Endothelial cell (in vitro differentiated cells): ENCODE data around the gene COL11A2. TPM values are rescaled to one million over a fixed set of nuclear protein-coding genes. Genes with fewer than 3 reads are reported as not detected.

Experiments
- DNase-seq: peaks from one replicate; pipeline ENCODE4 v3.0.0; 2021; ENCODE audit warnings: low spot score
- H3K27ac Mint-ChIP-seq: one replicate; pipeline ENCODE4 v1.8.0; 2021; ENCODE audit warnings: mixed read lengths, inconsistent platforms; ENCODE audit not compliant: unreplicated experiment
- H3K27me3 Mint-ChIP-seq: one replicate; pipeline ENCODE4 v1.8.0; 2021; ENCODE audit warnings: mild to moderate bottlenecking, moderate library complexity, mixed read lengths, inconsistent platforms; ENCODE audit not compliant: unreplicated experiment
- H3K36me3 Mint-ChIP-seq: one replicate; pipeline ENCODE4 v1.8.0; 2021; ENCODE audit warnings: mild to moderate bottlenecking, low read depth, mixed read lengths, inconsistent platforms; ENCODE audit not compliant: unreplicated experiment
- H3K4me1 Mint-ChIP-seq: one replicate; pipeline ENCODE4 v1.8.0; 2021; ENCODE audit warnings: mild to moderate bottlenecking, mixed read lengths, inconsistent platforms; ENCODE audit not compliant: unreplicated experiment
- H3K4me3 Mint-ChIP-seq: one replicate; pipeline ENCODE4 v1.8.0; 2021; ENCODE audit warnings: mild to moderate bottlenecking, mixed read lengths, inconsistent platforms; ENCODE audit not compliant: unreplicated experiment
- H3K9me3 Mint-ChIP-seq: one replicate; pipeline ENCODE4 v1.8.0; 2021; ENCODE audit warnings: mixed read lengths, inconsistent platforms; ENCODE audit not compliant: unreplicated experiment
- CTCF ChIP-seq: fragments of 200-600 bp; sonication (generic); IDR thresholded peaks from one replicate; pipeline ENCODE4 v1.5.0; 2021; ENCODE audit warnings: antibody characterized with exemption; ENCODE audit not compliant: unreplicated experiment
- total RNA-seq: library from RNA; stranded (reverse); fragmentation: NEBNext Ultra II Directional; extraction: Animal tissue kit (Norgen Biotek cat#: 25700); gene quantifications from one replicate; pipeline ENCODE4 v1.2.1, GENCODE V29; 2021; ENCODE audit not compliant: unreplicated experiment

Gene COL11A2
- total RNA-seq, 1 donor from 2014 or later, result 127 TPM

GRCh38 chr6:33201147-33201545 lies 8.9 kb upstream of the COL11A2 start:
- H3K27me3 Mint-ChIP-seq, result peaks cover 19% of the 10 kb centered on the region
- no peaks in the 10 kb centered on the region for H3K9me3 Mint-ChIP-seq
- H3K36me3 Mint-ChIP-seq, result peaks cover 49% of the 10 kb centered on the region
- H3K27ac Mint-ChIP-seq, result peak overlapping the region; percentile 98
- no peak for TF ChIP-seq CTCF
- H3K4me3 Mint-ChIP-seq, result peak overlapping the region; percentile 100
- peaks cover 66% of the 10 kb centered on the region for H3K4me1 Mint-ChIP-seq
- DNase-seq, result no peak

- no peak for TF ChIP-seq CTCF
- Mint-ChIP-seq H3K27ac (peak within 1 kb of the TSS; percentile 98), H3K4me1 (peaks cover 60% of the 10 kb centered on the region), H3K9me3 (no peaks in the 10 kb centered on the region), H3K36me3 (peaks cover 55% of the 10 kb centered on the region), H3K4me3 (peak within 1 kb of the TSS; percentile 100), H3K27me3 (peaks cover 22% of the 10 kb centered on the region)
- DNase-seq, result peak; percentile 98
Measured at GRCh38 chr6:33200219-33201146, 8.2 kb upstream of the COL11A2 start, which contains the start of the genes RXRB and SLC39A7. RXRB (minus strand) TSS chr6:33200665; CDS start chr6:33200476, 189 bp downstream. SLC39A7 (plus strand) TSS chr6:33200867; CDS start chr6:33201246, 379 bp downstream.

- no peaks in the 10 kb centered on the region for H3K9me3 Mint-ChIP-seq
Measured at GRCh38 chr6:33199687-33200218, 7.5 kb upstream of the COL11A2 start.

GRCh38 chr6:33198853-33199436 lies 6.7 kb upstream of the COL11A2 start:
- TF ChIP-seq CTCF, result no peak
- H3K27ac Mint-ChIP-seq, result peak overlapping the region; percentile 84
- H3K36me3 Mint-ChIP-seq, result peaks cover 64% of the 10 kb centered on the region
- H3K27me3 Mint-ChIP-seq, result peaks cover 22% of the 10 kb centered on the region
- peaks cover 50% of the 10 kb centered on the region for H3K4me1 Mint-ChIP-seq
- no peaks in the 10 kb centered on the region for H3K9me3 Mint-ChIP-seq
- peak overlapping the region; percentile 93 for H3K4me3 Mint-ChIP-seq
- DNase-seq, result no peak

More at GRCh38 chr6:33199687-33200218, 7.5 kb upstream of the COL11A2 start:
- no peak for TF ChIP-seq CTCF
- peak overlapping the region; percentile 93 for H3K4me3 Mint-ChIP-seq
- H3K27me3 Mint-ChIP-seq, result peaks cover 20% of the 10 kb centered on the region
- H3K4me1 Mint-ChIP-seq, result peaks cover 54% of the 10 kb centered on the region
- no peak for DNase-seq
- H3K36me3 Mint-ChIP-seq, result peaks cover 63% of the 10 kb centered on the region
- peak overlapping the region; percentile 84 for H3K27ac Mint-ChIP-seq
